Naive thymus-derived CD8-positive, alpha-beta T cell (primary cell): Measurements from ENCODE around the gene PLCH2. TPM values are rescaled to one million over a fixed set of nuclear protein-coding genes. Genes with fewer than 3 reads are reported as not detected.
A peak's percentile ranks its signal among the peaks of the same experiment; 100 is the strongest.

ENCODE experiments used
- ATAC-seq, 2 donors: fragments of 150-1000 bp; cut with Tn5 transposase in 1 of 2; sonication (Bioruptor Pico), chemical (Tn5 transposase) in 1 of 2; 1 replicate in 1 of 2; 2 replicates in 1 of 2; pipeline ENCODE4 v1.10.0; 2021; ENCODE audit warnings: mild to moderate bottlenecking in 2 of 2, moderate library complexity in 2 of 2
- POLR2A ChIA-PET: fragments of 350-600 bp; sonication (Branson Sonifier 250); formaldehyde crosslinking; loops from one replicate; lab custom pipeline; 2021; ENCODE audit warnings: antibody characterized with exemption; lab: Charles Lee
- DNase-seq, 10 donors: peaks; one replicate each; pipeline versions ENCODE4 v3.0.0 to v3.0.0-alpha.2; 2020 to 2022
- H3K27ac Mint-ChIP-seq, 10 donors: one replicate each; pipeline ENCODE4 v1.8.0; 2020 to 2022; ENCODE audit warnings: mild to moderate bottlenecking in 10 of 10, mixed read lengths in 10 of 10, moderate library complexity in 4 of 10, inconsistent platforms in 1 of 10
- H3K27me3 Mint-ChIP-seq, 5 donors: one replicate each; pipeline ENCODE4 v1.8.0; 2021 to 2022; ENCODE audit warnings: mixed read lengths in 5 of 5
- H3K36me3 Mint-ChIP-seq, 3 donors: one replicate each; pipeline ENCODE4 v1.8.0; 2020 to 2022; ENCODE audit warnings: mixed read lengths in 3 of 3, mild to moderate bottlenecking in 2 of 3, inconsistent platforms in 1 of 3
- H3K4me1 Mint-ChIP-seq, 4 donors: one replicate each; pipeline ENCODE4 v1.8.0; 2021 to 2022; ENCODE audit warnings: mixed read lengths in 4 of 4
- H3K4me3 Mint-ChIP-seq, 10 donors: one replicate each; pipeline ENCODE4 v1.8.0; 2020 to 2022; ENCODE audit warnings: mild to moderate bottlenecking in 10 of 10, mixed read lengths in 10 of 10, moderate library complexity in 6 of 10, inconsistent platforms in 1 of 10
- H3K9me3 Mint-ChIP-seq, 9 donors: one replicate each; pipeline ENCODE4 v1.8.0; 2020 to 2022; ENCODE audit warnings: mixed read lengths in 9 of 9, mild to moderate bottlenecking in 3 of 9, inconsistent platforms in 1 of 9, moderate library complexity in 1 of 9
- polyA plus RNA-seq, 3 donors: library from polyadenylated mRNA; unstranded; fragments of 300-500 nt; fragmentation: Illumina TruSeq; gene quantifications; one replicate each; pipeline ENCODE4 v1.2.3, GENCODE V29; 2021
- total RNA-seq, 8 experiments: library from RNA in 2 of 8; stranded (reverse) in 2 of 8; gene quantifications; one replicate each; pipeline ENCODE4 v1.2.3 and lab custom pipeline; 2021 to 2026

The PLCH2 gene
- total and polyA plus RNA-seq, 5 experiments from 2014 or later = 0.37 to 16.4 (median 0.52) TPM

DNA sequence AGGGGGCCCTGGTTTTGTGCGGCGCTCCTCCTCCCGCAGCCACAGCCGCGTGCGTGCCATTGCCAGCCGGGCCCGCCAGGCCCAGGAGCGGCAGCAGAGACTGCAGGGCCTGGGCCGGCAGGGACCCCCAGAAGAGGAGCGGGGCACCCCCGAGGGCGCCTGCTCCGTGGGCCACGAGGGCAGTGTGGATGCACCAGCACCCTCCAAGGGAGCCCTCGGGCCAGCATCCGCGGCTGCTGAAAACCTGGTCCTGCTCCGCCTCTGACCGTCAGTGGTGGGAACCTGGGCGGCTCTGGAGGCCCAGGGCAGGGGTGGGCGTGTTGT lies 28.8 kb downstream of the PLCH2 start:
- no peaks in the 10 kb centered on the region for H3K9me3 Mint-ChIP-seq
- no peak overlapping the region for H3K27ac Mint-ChIP-seq
- no peak for ATAC-seq
- POLR2A ChIA-PET = interaction anchor here (3.5 to 4.6 kb wide), 2 partner anchors 15 to 42 kb away, joined by 17 to 32 read pairs; no protein-coding TSS in a partner anchor
- no peak for DNase-seq
- peaks cover 3 to 16% (median 8%) of the 10 kb centered on the region in 4 donors for H3K4me1 Mint-ChIP-seq
- H3K36me3 Mint-ChIP-seq = peaks cover 0 to 11% (median 0%) of the 10 kb centered on the region in 3 donors
- H3K4me3 Mint-ChIP-seq = no peak overlapping the region
- no peaks in the 10 kb centered on the region for H3K27me3 Mint-ChIP-seq

DNA sequence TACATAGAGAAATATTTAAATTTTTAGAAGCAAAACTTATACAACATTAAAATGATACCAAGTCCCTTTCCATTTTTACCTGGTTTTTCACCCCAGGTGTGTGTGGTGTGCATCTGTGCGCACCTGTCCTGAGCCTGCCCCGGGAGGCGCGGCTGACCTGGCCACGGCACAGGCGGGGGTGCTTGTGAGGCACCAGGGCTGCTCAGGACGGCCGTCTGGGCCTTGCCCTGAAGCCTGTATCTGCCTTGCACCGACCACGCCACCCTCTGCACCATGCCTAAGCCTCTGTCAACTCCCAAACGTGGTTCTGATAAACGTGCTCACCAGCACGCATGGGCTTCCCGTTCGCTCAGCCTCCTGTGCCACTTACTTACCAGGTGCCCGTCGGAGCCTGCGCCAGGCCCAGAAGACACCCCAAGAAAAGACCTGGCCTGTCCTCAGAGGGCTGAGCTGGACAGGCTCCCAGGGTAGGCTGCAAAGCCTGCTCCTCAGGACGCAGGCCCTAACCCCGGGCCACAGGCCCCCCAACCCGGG lies 29.4 kb downstream of the PLCH2 start:
- ATAC-seq (no peak), DNase-seq (no peak)
- Mint-ChIP-seq H3K4me3 (peak overlapping the region in 1 of 10 donors; percentile 24), H3K36me3 (peaks cover 0 to 17% (median 0%) of the 10 kb centered on the region in 3 donors), H3K27ac (peak overlapping the region in 2 of 10 donors; percentile 31 to 69), H3K27me3 (no peaks in the 10 kb centered on the region), H3K9me3 (no peaks in the 10 kb centered on the region), H3K4me1 (peaks cover 0 to 10% (median 2%) of the 10 kb centered on the region in 4 donors)
- POLR2A ChIA-PET = interaction anchor here (0.9 to 4.6 kb wide), 8 partner anchors 9 to 42 kb away, joined by 3 to 32 read pairs (median 4); partner anchors contain the start of gene PANK4

GRCh38 chr1:2506007-2506860 lies 30.1 kb downstream of the PLCH2 start:
- ATAC-seq (peak; percentile 9 to 16), DNase-seq (no peak)
- POLR2A ChIA-PET = interaction anchor here (0.5 to 4.6 kb wide), 10 partner anchors 8 to 356 kb away, joined by 3 to 32 read pairs (median 4); partner anchors contain the start of gene PANK4
- no peak overlapping the region for H3K27ac Mint-ChIP-seq
- H3K4me1 Mint-ChIP-seq = peaks cover 0 to 4% (median 0%) of the 10 kb centered on the region in 4 donors
- H3K36me3 Mint-ChIP-seq = peaks cover 0 to 19% (median 0%) of the 10 kb centered on the region in 3 donors
- no peaks in the 10 kb centered on the region for H3K27me3 Mint-ChIP-seq
- no peak overlapping the region for H3K4me3 Mint-ChIP-seq
- no peaks in the 10 kb centered on the region for H3K9me3 Mint-ChIP-seq

DNA sequence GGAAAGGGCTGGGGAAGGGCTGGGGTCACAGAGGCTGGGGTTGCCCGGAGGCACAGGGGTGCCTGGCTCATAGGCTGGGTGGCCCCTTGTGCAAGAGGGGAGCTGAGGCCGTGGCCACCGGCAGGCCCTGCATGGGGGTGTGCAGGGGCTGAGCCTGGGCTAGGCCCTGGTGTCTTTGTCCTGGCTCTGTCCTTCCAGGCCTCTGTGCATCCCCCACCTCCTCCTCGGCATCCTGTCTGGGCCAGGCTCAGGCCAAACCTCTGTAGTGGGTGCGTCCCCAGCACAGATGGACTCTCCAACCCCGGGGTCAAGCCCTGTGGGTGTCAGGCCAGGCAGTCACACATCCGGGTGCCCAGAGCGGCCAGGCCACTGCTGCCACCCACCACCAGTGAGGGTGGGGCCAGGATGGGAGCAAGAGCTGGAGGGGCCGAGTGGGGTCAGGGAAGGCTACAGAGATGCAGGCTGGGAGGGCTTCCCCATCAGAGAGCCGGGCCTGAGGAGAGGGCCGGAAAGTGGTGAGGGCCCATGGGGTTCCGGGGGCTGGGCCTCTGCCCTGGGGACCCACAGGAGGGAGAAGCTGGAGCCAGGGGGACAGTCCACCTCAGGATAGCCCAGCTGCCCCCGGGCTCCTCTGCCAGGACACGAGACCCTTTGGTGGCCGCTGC lies 30.9 kb downstream of the PLCH2 start:
- Mint-ChIP-seq H3K27me3 (no peaks in the 10 kb centered on the region), H3K9me3 (no peaks in the 10 kb centered on the region), H3K27ac (no peak overlapping the region), H3K4me3 (no peak overlapping the region), H3K4me1 (peaks cover 0 to 4% (median 0%) of the 10 kb centered on the region in 4 donors), H3K36me3 (peaks cover 0 to 26% (median 0%) of the 10 kb centered on the region in 3 donors)
- DNase-seq (no peak), ATAC-seq (no peak)
- POLR2A ChIA-PET = interaction anchor here (0.5 to 4.6 kb wide), 9 partner anchors 9 to 357 kb away, joined by 3 to 32 read pairs (median 5); partner anchors contain the start of gene PANK4

DNA sequence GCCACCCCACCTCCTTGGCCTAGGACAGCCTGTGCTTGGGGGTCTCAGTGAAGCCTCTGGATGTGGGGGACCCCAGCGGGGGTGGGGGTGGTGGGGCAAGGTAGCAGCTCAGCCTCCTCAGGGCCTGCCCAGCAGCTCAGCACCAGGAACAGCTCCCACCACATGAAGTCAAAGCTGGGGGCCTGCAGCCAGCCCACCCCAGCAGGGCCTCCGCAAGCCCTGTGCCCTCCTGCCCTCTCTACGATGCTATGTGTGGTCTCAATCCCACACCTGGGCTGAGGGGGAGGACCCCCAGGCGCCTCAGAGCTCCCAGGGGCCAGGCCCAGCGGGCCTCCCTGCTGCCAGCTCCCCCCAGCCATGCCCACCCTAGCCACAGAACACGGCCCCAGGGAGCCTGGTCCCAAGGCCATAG lies 31.7 kb downstream of the PLCH2 start:
- Mint-ChIP-seq H3K4me3 (no peak overlapping the region), H3K36me3 (peaks cover 0 to 29% (median 0%) of the 10 kb centered on the region in 3 donors), H3K27me3 (no peaks in the 10 kb centered on the region), H3K27ac (no peak overlapping the region), H3K9me3 (no peaks in the 10 kb centered on the region), H3K4me1 (peaks cover 0 to 4% (median 0%) of the 10 kb centered on the region in 4 donors)
- ATAC-seq (no peak), DNase-seq (no peak)
- POLR2A ChIA-PET = interaction anchor here (1.1 to 4.6 kb wide), 3 partner anchors 12 to 40 kb away, joined by 4 to 32 read pairs (median 17); no protein-coding TSS in a partner anchor

- ATAC-seq = no peak
- no peaks in the 10 kb centered on the region for H3K27me3 Mint-ChIP-seq
- POLR2A ChIA-PET = interaction anchor here (1.1 to 4.6 kb wide), 3 partner anchors 12 to 39 kb away, joined by 4 to 32 read pairs (median 17); no protein-coding TSS in a partner anchor
Observed at GRCh38 chr1:2508180-2508579, 32.1 kb downstream of the PLCH2 start.

DNA sequence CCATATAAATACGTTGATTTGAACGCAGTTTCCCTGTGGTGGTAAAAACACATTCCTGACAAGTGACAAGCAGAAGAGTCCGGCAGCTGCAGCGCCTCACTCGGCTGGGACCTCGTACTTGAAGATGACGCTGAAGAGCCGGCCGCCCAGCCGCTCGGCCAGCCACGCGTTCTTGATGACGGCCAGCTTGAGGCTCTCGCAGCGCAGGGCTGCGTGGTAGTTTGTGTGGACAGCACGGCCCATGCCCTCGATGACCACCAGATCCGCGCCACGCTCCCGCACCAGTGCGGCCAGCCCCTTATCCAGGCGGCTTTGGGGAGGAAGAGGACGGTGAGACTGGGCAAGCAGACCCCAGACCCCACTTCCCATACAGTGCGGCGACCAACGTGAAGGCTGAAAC lies 32.7 kb downstream of the PLCH2 start:
- H3K27ac Mint-ChIP-seq = no peak overlapping the region
- DNase-seq = no peak

More at GRCh38 chr1:2508180-2508579, 32.1 kb downstream of the PLCH2 start:
- no peak for DNase-seq
- Mint-ChIP-seq H3K4me3 (no peak overlapping the region), H3K9me3 (no peaks in the 10 kb centered on the region), H3K27ac (no peak overlapping the region), H3K4me1 (peaks cover 0 to 4% (median 0%) of the 10 kb centered on the region in 4 donors), H3K36me3 (peaks cover 0 to 32% (median 0%) of the 10 kb centered on the region in 3 donors)

DNA sequence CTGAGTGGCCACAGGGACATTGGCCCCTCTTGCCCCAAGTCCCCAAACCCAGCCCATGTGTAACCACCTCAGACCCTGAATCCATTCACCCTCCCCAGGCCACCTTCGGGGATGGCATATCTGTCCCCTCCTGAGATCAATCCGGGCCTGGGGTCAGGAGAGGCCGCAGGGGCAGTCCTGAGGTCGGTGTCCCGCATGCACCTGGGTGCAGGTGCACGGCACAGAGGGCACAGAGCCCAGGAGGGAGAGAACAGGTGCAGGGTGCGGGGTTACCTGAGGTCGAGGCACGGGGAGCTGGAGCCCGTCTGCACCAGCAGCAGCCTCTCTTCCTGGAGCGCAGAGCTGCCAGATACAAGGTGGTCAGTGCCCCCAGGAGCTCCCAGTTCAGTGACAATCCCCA lies 33.5 kb downstream of the PLCH2 start:
- Mint-ChIP-seq H3K4me3 (no peak overlapping the region), H3K9me3 (no peaks in the 10 kb centered on the region), H3K27me3 (no peaks in the 10 kb centered on the region), H3K27ac (no peak overlapping the region), H3K4me1 (peaks cover 0 to 2% (median under 1%) of the 10 kb centered on the region in 4 donors), H3K36me3 (peaks cover 0 to 35% (median 0%) of the 10 kb centered on the region in 3 donors)
- DNase-seq (no peak), ATAC-seq (no peak)
- POLR2A ChIA-PET = interaction anchor here (0.9 to 1.6 kb wide), 4 partner anchors 9 to 16 kb away, joined by 3 to 6 read pairs (median 4); partner anchors contain the start of gene PANK4

More for the DNA sequence above, 32.7 kb downstream of the PLCH2 start:
- Mint-ChIP-seq H3K36me3 (peaks cover 0 to 34% (median 0%) of the 10 kb centered on the region in 3 donors), H3K4me1 (peaks cover 0 to 2% (median under 1%) of the 10 kb centered on the region in 4 donors), H3K4me3 (no peak overlapping the region), H3K9me3 (no peaks in the 10 kb centered on the region), H3K27me3 (no peaks in the 10 kb centered on the region)
- no peak for ATAC-seq
- POLR2A ChIA-PET = interaction anchor here (0.9 to 4.6 kb wide), 5 partner anchors 8 to 39 kb away, joined by 3 to 32 read pairs (median 4); partner anchors contain the start of gene PANK4

DNA sequence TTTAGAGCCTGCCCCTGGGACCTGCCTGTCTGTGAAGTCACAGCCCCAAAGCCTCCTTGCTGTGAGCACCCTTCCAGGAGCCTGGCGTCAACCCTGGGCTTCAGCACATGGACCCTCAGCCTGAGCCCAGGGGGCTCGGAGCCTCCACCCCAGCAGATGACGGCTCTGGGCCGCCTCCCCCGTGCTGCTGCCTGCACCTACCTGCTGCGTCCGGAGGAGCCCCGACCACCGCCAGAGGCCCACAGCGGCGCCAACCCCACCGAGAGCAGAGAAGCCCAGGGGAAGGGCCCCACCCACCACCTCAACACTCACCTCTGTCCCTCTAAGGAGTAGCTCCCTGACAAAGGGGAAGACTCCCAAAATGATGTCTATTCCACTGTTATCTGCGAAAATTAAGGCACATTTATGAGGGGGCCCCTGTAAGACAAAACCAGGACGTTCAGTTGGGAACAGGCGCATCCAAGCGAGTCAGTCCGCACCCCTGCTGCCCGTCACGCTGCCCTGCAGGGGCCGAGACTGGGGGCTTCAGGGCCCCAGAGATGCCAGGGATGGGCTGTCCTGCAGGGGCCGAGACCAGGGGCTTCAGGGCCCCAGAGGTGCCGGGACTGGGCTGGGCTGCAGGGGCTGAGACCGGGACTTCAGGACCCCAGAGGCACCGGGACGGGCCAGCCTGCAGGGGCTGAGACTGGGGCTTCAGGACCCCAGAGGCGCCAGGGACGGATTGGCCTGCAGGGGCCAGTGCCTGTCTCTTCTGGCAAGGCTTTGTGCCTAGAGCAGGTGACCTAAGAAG lies 34.5 kb downstream of the PLCH2 start:
- ATAC-seq = no peak
- H3K36me3 Mint-ChIP-seq = peaks cover 0 to 41% (median 0%) of the 10 kb centered on the region in 3 donors
- POLR2A ChIA-PET = interaction anchor here (1.6 kb wide), 1 partner anchor 13 kb away, joined by 6 read pairs; no protein-coding TSS in a partner anchor
- peaks cover 0 to 2% (median under 1%) of the 10 kb centered on the region in 4 donors for H3K4me1 Mint-ChIP-seq
- no peak overlapping the region for H3K4me3 Mint-ChIP-seq
- no peaks in the 10 kb centered on the region for H3K9me3 Mint-ChIP-seq
- DNase-seq = no peak
- no peaks in the 10 kb centered on the region for H3K27me3 Mint-ChIP-seq
- H3K27ac Mint-ChIP-seq = no peak overlapping the region

DNA sequence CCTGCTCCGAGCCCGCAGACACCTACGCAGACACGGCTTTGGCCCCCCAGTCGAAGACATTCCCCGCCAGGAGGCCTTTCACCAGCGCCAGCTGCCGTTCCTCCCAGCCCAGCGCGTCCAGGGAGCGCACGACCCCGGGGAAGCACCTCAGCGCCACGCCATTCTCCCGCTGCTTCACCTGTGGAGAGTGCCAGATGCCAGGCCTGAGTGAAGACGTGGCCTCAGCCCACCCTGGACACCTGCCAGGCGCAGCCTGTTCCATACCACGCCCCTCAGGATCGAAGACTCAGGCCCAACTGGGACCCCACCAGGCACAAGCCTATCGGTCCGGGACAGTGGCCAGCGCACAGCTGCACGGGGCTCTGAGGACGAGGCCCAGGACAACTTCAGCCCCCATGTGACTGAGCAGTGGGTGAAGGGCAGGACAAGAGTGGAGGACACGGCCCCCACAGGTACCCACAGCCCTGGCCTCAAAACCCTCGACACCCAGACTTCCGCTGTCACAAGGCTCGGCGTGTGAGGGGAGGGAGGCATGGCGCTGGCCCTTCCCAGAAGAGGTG lies 36.9 kb downstream of the PLCH2 start:
- Mint-ChIP-seq H3K9me3 (no peaks in the 10 kb centered on the region), H3K27me3 (no peaks in the 10 kb centered on the region), H3K4me1 (peaks cover 0 to 2% (median 0%) of the 10 kb centered on the region in 4 donors), H3K4me3 (no peak overlapping the region), H3K27ac (peak overlapping the region in 2 of 10 donors; percentile 18 to 52), H3K36me3 (peaks cover 0 to 55% (median 0%) of the 10 kb centered on the region in 3 donors)
- DNase-seq (no peak), ATAC-seq (no peak)
- POLR2A ChIA-PET = interaction anchor here (1.4 kb wide), 1 partner anchor 11 kb away, joined by 5 read pairs; no protein-coding TSS in a partner anchor
